Cardiac fibroblast (primary cell): ENCODE data around the gene TJP3.

Experiments
- DNase-seq, 2 donors: peaks; one replicate each; pipeline versions ENCODE4 v3.0.0 to v3.0.0-alpha.2; 2010; ENCODE audit warnings: low read depth in 2 of 2
- H3K4me3 ChIP-seq, 2 donors: replicated peaks in 1 of 2; 1 replicate in 1 of 2; 2 replicates in 1 of 2; pipeline ENCODE4 v1.5.1; 2011; ENCODE audit warnings: low read depth in 2 of 2, low read length in 2 of 2, mild to moderate bottlenecking in 2 of 2, moderate library complexity in 1 of 2
- TF ChIP-seq, protein P1 (sequence below): IDR thresholded peaks from one replicate; pipeline ENCODE4 v1.5.1; 2011; ENCODE audit warnings: low read depth, mild to moderate bottlenecking, low read length, inconsistent platforms

TJP3 gene

GRCh38 chr19:3680939-3681338 is 27.2 kb upstream of the TJP3 start:
- H3K4me3 ChIP-seq: no peak overlapping the region
- TF ChIP-seq, protein P1, sequence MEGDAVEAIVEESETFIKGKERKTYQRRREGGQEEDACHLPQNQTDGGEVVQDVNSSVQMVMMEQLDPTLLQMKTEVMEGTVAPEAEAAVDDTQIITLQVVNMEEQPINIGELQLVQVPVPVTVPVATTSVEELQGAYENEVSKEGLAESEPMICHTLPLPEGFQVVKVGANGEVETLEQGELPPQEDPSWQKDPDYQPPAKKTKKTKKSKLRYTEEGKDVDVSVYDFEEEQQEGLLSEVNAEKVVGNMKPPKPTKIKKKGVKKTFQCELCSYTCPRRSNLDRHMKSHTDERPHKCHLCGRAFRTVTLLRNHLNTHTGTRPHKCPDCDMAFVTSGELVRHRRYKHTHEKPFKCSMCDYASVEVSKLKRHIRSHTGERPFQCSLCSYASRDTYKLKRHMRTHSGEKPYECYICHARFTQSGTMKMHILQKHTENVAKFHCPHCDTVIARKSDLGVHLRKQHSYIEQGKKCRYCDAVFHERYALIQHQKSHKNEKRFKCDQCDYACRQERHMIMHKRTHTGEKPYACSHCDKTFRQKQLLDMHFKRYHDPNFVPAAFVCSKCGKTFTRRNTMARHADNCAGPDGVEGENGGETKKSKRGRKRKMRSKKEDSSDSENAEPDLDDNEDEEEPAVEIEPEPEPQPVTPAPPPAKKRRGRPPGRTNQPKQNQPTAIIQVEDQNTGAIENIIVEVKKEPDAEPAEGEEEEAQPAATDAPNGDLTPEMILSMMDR: no peak
- DNase-seq: no peak

- H3K4me3 ChIP-seq: no peak overlapping the region
- no peak for DNase-seq
- TF ChIP-seq, protein P1: no peak
Measured at GRCh38 chr19:3682286-3682685, 25.9 kb upstream of the TJP3 start.

- DNase-seq: peak; percentile 61 to 69
- H3K4me3 ChIP-seq: no peak overlapping the region
- TF ChIP-seq, protein P1: no peak
Measured at GRCh38 chr19:3682741-3683404, 25.3 kb upstream of the TJP3 start.

GRCh38 chr19:3683405-3684053 is 24.7 kb upstream of the TJP3 start:
- DNase-seq: peak; percentile 56 to 68
- TF ChIP-seq, protein P1: no peak
- H3K4me3 ChIP-seq: no peak overlapping the region

DNA sequence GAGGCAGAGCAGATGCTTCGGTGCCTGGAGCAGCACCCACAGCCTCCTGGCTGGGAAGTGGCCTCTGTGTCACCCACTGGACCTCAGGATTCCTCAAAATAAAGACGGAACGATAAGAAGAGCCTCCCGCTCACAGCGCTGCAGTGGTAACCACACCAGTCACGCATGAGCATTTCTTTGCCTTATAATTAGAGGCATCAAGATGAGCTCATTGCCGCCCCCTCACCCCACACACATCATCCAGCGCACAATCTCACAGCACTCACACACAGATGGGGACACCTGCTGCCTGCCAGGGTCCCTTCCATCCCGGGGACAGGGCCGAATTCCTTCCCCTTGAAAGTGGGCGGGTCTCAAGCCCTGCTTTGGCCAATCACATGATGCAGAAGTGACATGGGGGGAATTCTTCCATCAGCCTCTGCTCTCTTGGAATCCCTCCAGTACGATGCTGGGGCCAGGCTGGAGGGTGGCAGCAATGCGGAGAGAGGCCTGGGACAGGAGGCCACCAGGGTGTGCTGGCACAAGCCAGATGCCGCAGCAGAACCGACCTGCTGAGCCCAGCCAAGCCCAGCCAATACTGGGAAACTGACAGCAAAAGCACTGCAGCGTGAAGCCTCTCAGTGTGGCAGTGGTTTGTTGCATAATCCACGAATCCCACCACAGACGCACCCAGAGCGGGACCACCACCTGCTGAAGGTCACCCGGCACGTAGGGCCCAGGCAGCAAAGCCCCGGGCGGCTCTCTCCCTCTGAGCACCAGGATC is 23.9 kb upstream of the TJP3 start:
- peak in 1 of 2 donors; percentile 39 for DNase-seq
- TF ChIP-seq, protein P1: no peak
- no peak overlapping the region for H3K4me3 ChIP-seq

- no peak for DNase-seq
- TF ChIP-seq, protein P1: no peak
- no peak overlapping the region for H3K4me3 ChIP-seq
Measured at GRCh38 chr19:3684817-3685410, 23.3 kb upstream of the TJP3 start.
